B cell (primary cell): Measurements from ENCODE around the gene PHF21B.
"Not testable (repeated sequence)": the region's sequence is repeated elsewhere in the genome, so short reads cannot be mapped to it uniquely, and the experiment has no call there.

ENCODE experiments used
- EZH2 ChIP-seq: IDR thresholded peaks from 2 replicates; pipeline ENCODE4 v1.6.1; 2012; ENCODE audit warnings: borderline replicate concordance, low read depth, mild to moderate bottlenecking, moderate library complexity, low read length; ENCODE audit not compliant: insufficient read depth, poor library complexity, severe bottlenecking
- TF ChIP-seq, protein P1 (sequence below): fragments of 200-600 bp; IDR thresholded peaks from one replicate; pipeline ENCODE4 v1.8.0; 2022; ENCODE audit warnings: antibody characterized with exemption, mild to moderate bottlenecking

DNA sequence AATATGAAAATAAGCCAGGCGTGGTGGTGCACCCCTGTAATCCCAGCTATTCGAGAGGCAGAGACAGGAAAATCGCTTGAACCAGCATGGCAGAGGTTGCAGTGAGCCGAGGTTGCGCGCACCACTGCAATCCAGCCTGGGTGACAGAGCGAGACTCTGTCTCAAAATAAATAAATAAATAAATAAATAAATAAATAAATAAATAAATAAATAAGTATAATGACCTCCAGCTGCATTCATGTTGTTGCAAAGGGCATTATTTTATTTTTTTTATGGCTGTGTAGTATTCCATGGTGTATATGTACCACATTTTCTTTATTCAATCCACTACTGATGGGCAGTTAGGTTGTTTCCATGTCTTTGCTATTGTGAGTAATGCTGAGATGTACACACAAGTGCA is 48.1 kb downstream of the PHF21B start:
- TF ChIP-seq, protein P1, sequence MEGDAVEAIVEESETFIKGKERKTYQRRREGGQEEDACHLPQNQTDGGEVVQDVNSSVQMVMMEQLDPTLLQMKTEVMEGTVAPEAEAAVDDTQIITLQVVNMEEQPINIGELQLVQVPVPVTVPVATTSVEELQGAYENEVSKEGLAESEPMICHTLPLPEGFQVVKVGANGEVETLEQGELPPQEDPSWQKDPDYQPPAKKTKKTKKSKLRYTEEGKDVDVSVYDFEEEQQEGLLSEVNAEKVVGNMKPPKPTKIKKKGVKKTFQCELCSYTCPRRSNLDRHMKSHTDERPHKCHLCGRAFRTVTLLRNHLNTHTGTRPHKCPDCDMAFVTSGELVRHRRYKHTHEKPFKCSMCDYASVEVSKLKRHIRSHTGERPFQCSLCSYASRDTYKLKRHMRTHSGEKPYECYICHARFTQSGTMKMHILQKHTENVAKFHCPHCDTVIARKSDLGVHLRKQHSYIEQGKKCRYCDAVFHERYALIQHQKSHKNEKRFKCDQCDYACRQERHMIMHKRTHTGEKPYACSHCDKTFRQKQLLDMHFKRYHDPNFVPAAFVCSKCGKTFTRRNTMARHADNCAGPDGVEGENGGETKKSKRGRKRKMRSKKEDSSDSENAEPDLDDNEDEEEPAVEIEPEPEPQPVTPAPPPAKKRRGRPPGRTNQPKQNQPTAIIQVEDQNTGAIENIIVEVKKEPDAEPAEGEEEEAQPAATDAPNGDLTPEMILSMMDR, result not testable (repeated sequence)
- not testable (repeated sequence) for TF ChIP-seq EZH2
